CD4-positive, alpha-beta T cell treated with Interleukin-1 beta for 1 hour (primary cell): ENCODE measurements around the gene BCAS4.
"Not testable (repeated sequence)": the region's sequence is repeated elsewhere in the genome, so short reads cannot be mapped to it uniquely, and the experiment has no call there.

ENCODE experiments used
- DNase-seq, 2 donors: peaks; one replicate each; pipeline ENCODE4 v3.0.0-alpha.2; 2020 to 2022

The BCAS4 gene, protein sequence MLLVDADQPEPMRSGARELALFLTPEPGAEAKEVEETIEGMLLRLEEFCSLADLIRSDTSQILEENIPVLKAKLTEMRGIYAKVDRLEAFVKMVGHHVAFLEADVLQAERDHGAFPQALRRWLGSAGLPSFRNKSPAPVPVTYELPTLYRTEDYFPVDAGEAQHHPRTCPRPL

DNA sequence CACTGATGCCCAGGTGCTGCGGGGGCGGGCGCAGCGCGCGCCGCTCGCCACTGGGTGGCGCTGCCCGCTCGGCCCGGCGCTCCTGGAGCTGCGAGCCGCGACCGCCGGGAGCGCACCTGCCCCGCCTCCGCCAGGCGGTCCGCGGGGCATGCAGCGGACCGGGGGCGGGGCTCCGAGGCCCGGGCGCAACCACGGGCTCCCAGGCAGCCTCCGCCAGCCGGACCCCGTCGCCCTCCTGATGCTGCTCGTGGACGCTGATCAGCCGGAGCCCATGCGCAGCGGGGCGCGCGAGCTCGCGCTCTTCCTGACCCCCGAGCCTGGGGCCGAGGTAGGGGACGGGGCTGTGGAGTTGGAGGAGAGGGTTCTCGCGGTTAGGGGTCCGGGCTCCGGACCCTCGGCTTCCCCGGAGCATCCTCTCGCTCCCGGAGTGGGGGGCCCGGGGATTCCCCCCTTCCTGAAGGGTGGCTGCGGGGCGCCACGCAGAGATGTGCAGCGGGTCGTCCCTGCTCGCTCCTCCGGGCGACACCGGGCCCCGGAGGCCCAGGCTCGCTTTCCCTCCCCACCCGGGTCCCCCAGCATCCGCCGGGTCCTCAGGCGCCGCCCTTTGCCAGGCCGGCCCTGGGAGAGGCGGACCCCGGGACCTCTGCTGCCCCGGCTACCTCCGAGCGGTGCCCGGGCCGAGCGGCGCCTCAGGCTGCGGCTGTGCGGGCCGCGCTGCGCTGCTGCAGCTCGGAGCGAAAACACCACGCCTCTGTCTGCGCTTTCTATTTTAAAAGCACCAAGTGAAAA lies at the start of gene BCAS4:
Gene BCAS4, plus strand, starts transcription at position 216 of the 789 bp plus-strand sequence. Its CDS starts 23 bp downstream, at position 239.
- DNase-seq = peak; percentile 89

DNA sequence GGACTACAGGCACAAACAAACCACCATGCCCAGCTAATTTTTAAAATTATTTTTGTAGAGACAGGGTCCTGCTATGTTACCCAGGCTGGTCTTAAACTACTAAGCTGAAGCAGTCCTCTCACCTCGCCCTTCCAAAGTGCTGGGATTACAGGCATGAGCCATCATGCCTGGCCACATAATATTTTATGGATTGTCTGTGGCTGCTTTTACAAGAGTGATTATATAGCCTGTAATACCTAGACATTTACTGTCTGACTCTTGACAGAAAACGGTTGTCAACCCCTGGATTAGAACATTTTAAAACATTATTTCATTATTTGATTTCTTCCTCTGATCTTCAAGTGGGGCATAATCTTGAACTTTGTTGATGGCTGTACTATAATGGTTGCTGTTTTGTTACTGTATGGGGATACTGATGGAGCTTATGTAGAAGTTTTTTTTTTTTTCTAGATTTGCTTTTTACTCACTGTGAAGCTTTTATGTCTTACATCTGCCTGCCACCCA lies 49.2 kb upstream of the BCAS4 start:
- no peak for DNase-seq

DNA sequence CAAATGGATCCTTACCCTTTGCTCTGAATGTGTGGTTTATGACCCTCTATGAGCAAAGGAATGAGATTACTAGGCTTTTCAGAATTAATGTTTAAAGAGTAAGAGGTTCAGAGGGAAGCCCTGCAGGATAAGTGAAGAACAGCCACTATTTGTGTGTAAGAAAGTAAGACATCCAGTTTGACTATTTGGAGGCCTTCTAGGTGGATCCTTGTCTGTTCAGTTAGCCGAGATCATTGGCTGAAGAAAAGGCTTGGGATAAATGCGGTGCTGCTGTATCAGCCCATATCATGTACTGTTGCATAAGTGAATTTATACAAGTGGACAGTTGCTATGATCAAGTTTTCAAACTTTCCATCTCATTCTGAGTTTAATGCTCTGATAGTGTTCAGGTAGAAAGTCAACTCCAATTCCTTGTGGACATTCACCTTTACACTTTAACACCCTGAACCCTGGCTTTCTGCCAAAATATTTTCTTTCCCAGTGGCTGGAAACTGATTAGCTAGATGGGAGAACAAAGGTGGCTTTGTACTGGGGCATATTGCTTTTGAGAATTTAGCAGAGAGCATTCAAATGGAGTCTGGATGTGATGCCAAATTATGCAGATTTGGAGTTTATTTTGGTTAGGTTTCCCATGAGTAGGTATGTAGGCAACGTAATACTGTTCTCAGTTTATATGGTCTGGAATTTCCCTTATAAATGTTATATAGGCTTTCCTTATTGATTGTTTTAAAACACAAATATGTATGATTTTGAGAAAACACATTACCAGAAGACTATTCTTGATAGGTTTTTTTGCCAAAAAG lies 48.5 kb upstream of the BCAS4 start:
- no peak for DNase-seq

DNA sequence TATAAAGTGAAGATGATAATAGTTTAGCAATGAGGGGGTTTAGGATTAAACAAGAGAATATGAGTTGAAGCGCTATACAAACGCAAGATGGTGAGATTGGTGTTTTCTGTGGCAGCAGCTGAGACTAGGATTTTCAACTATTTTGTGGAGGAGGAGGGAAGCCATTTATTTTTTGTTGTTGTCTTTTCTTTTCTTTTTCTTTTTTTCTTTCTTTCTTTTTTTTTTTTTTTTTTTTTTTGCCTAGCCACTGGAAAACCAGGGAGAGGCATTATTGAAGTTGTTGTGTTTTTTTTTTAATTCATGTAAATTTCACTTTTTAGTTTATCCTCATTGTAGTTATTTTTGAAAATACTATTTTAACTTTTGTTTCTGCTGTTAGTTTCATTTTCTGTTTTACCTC lies 47.6 kb upstream of the BCAS4 start:
- DNase-seq = no peak

DNA sequence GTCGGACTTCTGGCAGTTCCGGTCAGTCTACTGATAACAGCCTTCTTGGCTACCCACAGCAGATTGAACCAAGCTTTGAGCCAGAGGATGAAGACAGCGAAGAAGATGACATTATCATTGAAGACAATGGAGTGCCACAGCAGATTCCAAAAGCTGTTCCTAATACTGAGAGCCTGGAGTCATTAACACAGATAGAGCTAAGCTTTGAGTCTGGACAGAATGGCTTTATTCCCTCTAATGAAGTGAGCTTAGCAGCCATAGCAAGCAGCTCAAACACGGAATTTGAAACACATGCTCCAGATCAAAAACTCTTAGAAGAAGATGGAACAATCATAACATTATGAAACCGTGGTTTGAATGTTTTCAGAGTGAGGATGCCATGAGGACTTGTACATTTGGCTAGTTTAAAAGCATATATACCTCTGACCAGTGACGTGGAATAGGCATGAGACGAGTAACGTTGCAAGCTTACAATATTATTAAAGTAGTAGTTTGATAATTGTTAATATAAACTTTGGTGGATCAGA lies 44.7 kb upstream of the BCAS4 start:
- no peak for DNase-seq

DNA sequence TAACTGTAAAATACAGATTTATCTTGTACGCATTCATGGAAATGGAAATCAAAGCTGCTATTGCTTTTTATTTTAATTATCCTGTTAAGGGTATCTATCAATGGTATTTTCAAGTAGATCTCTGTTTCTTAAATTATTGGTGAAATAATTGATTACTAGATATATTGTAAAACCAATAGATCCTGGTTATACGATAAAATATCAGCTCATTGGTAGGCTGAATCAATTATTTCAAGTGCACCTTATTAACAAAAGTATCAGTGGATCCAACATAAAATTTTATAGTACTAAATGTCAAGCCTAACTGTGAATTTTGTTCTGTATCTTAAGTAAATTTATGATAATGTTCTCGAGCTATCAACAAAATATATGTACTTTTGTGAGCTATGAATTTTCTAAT lies 41.7 kb upstream of the BCAS4 start:
- no peak for DNase-seq

DNA sequence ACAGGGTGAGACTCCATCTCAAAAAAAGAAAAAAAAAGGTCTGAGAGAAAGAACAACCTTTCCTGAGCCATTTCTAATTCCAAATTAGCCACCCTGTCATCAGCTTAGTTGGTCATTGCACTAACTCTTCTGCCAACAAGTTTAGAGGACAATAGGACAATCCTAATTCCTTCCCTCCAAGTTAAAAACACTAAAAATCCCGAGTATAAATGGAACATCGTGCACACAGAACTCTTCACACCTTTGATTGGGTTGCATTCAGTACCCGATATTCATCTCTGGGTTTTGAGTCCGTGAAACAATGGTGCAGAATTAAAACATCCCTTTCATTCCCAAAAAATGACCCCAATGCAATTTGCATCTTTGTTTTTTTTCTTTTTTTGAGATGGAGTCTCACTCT lies 40.4 kb upstream of the BCAS4 start:
- DNase-seq = no peak

DNA sequence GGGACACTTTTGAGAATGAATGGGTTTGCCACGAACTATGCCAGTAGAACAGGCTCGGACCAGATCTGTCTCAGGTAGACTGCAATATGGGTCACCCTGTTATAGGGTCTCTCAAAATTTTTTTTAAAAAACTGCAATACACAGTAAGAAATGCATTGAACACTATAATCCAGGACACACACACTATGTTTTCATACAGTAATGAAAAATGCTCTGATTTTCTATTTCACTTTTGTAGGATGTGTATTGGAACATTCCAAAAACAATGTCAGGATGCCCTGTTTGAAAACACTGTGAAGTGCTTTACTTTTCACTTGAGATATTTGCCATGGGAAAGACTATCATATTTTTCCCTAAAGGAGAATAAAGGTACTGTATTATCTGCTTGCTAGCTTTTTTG lies 38.4 kb upstream of the BCAS4 start:
- no peak for DNase-seq

DNA sequence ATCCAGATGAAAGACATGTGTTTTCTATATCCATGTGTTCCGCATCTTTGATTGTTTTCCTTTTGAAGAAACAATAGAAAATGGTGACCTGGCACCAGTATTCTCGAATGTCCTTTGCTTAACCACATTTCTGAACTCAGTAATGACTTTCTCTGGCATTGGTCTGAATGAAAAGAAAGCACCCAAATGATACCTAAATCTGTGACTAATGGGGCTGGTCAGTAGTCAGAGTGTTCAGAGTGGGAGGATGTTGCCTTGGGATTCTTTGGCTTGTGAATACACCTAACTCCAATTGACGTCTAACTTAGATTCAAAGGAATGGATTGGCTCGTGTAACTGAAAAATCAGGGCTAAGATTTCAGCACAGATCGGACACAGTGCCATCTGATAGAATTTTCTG lies 36.4 kb upstream of the BCAS4 start:
- no peak for DNase-seq

DNA sequence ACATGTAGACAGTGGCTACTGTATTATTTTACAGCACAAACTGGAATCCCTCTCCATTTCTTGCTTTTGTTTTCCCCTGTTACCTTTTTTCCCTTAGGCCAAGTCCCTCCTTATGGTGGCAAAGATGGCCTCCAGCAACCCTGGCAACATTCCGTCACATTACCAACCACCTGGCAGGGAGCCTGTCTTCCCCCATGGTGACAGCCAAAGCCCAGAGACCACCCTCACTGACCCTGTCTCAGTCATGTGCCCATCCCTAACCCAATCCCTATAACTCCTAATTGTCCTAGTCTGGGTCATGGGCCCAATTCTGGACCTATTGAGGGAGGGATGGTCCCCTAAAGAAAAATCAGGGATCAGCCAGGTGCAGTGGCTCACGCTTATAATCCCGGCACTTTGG lies 35.9 kb upstream of the BCAS4 start:
- no peak for DNase-seq

DNA sequence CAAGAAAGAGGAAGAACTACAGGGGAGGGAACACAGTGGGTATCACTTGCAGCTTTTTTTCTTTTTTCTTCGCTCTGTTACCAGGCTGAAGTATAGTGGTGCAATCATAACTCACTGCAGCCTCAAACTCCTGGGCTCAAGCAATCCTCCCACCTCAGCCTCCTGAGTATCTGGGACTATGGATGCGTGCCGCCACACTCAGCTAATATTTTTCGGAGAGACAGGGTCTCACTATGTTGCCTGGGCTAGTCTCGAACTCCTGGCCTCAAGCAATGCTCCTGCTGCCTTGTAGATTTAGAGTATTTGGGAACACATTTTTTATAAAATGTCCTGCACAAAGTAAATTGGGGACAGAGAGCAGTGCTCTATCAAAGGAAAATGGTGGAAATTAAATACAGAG lies 35.2 kb upstream of the BCAS4 start:
- no peak for DNase-seq

DNA sequence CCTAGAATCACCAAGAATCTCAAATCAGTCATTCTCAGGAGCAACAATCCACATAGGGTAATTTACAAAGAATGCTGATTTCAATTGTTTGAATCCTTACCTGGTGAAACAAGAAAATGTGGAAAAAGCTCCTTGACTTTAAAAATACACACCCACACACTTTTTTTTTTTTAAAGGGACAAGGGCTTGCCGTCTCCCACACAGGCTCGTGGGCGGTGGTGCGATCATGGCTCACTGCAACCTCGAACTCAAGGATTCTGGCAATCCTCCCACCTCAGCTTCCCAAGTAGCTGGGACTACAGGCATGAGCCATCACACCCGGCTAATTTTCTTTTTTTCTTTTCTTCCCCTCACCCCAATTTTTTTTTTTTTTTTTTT lies 32.8 kb upstream of the BCAS4 start:
- DNase-seq = no peak

DNA sequence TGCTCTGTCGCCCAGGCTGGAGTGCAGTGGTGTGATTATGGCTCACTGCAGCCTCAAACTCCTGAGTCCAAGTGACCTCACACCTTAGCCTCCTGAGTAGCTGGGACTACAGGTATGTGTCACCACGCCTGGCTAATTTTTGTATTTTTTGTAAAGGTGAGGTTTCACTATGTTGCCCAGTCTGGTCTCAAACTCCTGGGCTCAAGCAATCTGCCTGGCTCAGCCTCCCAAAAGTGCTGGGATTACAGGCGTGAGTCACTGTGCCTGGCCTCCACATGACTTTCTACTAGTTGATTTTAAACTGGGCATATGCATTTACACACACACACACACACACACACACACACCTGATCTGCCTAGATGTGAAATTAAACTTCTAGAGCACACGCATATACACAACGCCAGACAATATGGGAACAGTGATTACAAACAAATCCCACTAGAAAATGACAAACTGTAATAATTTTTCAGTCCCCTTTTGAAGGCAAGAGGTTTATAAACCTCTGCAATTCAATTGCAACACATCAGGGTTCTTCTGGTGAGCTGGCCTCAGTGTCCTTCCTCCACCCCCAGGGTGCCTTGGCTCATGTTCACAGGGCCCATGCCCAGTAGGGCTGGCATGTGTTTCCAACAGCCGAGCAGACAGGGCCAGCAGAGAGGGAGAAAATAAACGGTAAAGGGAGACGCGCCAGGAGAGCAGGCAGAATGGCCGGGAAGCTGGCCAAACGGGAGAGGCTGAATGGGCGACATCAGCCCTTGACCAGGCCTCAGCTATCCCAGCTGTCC lies 32.2 kb upstream of the BCAS4 start:
- DNase-seq = no peak

DNA sequence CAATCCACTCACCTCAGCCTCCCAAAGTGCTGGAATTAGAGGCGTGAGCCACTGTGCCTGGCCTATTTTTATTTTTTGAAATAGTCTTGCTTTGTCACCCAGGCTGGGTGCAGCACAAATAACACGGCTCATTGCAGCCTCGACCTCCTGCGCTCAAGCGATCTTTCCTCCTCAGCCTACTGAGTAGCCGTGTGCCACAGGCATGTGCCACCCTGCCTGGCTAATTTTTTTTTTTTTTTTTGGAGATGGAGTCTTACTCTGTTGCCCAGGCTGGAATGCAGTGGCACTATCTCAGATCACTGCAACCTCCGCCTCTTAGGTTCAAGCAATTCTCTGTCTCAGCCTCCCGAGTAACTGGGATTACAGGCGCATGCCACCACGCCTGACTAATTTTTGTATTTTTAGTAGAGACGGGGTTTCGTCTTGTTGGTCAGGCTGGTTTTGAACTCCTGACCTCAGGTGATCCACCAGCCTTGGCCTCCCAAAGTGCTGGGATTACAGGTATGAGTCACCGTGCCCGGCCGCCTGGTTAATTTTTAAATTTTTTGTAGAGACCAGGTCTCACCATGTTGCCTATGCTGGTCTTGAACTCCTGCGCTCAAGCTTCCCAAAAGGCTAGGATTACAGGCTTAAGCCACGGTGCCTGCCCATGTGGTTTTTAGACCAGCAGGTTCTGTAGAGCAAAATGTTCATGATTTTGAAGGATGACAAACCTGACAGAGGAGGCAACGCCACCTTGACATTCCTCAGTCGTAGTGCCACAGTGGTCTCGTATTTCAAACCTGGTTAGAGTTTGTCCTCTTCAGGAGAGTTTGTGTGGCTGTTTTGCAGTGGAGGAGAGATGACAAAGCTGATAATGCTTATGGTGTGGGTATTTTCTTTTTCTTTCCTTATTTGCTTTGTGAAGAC lies 31.1 kb upstream of the BCAS4 start:
- not testable (repeated sequence) for DNase-seq

DNA sequence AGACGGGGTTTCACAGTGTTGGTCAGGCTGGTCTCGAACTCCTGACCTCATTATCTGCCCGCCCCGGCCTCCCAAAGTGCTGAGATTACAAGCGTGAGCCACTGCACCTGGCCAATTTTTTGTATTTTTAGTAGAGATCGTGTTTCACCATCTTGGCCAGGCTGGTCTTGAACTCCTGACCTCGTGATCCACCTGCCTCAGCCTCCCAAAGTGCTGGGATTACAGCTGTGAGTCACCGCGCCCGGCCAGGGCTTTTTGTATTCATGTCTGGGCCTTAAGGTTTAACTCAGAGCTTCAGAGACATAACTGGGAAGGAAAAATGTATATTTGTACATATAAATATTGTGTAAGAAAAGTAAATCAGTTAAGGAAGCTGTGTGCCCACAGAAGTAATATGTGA lies 29.6 kb upstream of the BCAS4 start:
- not testable (repeated sequence) for DNase-seq

DNA sequence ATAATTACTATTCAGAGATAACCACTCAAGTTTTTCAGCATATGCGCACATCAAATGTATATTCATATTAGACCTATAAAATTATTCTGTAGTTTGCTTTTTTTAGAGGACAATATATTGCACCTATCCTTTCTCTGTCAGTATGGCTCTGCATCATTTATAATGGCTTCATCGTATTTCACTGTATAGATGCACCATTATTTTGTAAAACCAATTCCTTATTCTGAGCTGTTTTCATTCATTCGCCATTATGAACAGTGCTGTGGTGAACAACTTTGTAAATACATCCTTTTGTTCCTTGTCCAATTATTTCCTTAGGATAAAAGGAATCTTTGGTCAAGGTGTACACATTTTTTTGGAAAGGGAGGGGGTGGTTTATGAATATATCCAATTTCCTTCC lies 29.2 kb upstream of the BCAS4 start:
- DNase-seq = no peak

DNA sequence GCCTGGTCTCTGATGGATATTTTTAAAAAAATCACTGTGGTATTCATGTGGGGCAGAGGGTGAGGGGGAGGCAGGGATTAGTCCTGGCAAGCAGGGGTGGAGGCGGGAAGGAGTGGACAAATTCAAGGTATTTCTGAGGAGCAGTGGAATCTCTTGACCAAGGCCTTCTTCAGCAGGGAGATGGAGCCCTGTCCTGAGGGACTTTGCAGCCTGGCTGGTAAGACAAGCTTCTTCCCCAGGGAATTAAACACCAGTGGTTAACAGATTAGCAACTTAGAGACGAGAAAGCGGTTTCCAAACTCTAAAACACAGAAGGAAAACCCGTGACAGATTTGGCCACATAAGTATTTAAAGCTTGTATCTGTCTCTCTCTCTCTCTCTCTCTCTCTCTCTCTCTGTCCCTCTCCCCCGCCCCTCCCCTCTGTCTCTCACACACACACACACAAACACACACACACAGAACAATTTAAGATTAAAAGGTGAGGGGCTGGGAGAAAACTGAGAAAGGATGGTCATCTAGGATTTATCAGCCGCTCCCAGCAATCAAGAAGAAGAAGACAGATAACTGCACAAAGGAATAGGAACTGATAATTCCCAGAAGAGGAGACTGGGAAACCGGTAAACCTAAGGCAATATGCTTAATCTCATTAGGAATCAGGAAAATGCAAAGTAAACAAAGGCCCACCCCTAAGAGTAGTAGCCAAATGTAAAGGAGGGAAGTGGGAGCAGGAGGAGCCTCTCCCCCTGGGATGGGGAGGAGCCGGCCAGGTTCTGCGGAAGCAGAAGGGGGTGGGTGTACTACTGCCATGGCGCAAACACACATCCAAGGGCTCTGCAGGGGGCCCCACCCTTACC lies 27.7 kb upstream of the BCAS4 start:
- not testable (repeated sequence) for DNase-seq

DNA sequence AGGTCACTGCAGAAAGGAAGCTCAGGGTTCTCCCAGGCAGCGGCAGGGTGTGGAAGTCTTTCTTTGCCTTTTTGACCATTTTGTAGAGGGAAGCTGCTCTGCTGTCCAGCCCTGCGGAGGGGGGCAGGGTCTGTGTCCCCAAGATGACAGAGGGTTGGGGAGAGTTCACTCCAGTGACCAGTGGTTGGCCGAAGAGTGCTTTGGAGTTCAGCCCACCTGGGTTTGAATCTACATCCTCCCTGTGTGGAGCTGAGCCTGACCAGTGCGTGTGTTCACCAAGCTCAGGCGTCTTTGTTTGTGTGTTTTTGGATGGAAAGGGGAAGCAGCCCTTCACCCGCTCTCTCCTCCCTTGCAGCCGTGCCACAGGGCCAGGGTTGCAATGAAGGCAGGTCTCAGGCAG lies 25.9 kb upstream of the BCAS4 start:
- DNase-seq = not testable (repeated sequence)

DNA sequence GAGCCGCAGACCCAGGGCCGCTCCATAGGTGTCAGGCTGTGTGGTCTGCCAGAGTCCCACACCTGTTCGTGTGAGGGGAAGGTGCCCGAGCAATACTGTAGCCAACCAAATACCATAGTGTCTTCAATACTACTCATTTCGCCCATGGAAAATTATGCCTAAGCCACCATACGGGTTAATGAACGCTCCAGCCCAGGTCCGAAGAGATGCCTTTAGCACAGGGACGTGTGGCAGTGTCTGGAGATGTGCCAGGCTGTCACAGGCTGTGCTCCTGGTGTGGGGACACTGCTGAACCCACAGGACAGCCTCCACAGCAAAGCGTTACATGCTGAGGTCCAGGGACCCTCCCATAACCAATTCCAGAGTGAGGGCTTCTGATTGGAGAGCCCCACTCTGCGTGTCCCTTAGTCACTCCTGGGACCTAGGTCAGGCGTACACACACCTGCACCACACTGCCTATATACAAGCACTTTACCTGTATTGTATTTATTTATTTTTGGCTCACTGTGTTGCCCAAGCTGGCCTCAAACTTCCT lies 25.2 kb upstream of the BCAS4 start:
- not testable (repeated sequence) for DNase-seq

DNA sequence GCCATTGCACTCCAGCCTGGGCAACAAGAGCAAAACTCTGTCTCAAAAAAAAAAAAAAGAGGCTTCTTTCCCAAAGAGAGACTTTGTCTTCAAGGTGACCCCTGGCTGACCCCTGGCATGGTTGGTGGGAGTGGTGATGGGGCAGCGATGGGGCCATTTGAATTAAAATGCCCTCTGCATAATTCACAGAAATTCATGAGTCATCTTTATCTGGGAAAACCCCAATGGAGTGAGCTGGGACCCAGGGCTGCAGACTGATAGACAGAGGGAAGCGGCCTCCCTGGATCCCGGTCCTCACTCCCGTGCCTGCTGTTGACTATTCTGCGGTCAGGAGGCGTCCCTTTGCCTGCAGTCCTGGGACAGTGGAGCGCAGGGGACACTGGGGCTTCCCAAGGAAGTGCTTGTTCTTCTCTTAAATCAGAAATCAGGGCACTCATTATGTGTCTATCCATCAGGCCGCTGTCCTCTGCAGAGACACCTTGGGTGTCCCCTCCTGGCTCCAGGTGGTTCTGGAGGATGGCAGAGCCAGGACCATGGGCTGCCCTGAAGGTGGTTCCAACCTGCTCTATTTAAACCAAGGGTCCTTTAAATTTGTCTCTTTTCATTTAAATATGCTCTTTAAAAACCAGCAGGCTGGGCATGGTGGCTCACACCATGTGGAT lies 23.3 kb upstream of the BCAS4 start:
- DNase-seq = not testable (repeated sequence)
